ENCODE measurements around the gene RUVBL2. TPM values are rescaled to one million over a fixed set of nuclear protein-coding genes. Genes with fewer than 3 reads are reported as not detected.

The RUVBL2 gene
- total RNA-seq, 1 donor from 2014 or later, result 80.6 TPM

GRCh38 chr19:49059053-49059452 is 65.4 kb downstream of the RUVBL2 start:
- no peak for DNase-seq (ENCODE audit: low spot score)
- peaks cover 23% of the 10 kb centered on the region for H3K27me3 Mint-ChIP-seq (ENCODE audit: unreplicated experiment)
- TF ChIP-seq CTCF (IDR thresholded peaks at IDR 0.05; ENCODE audit: unreplicated experiment), result no peak
- no peak overlapping the region for H3K27ac Mint-ChIP-seq (ENCODE audit: unreplicated experiment)
- H3K4me3 Mint-ChIP-seq (ENCODE audit: unreplicated experiment), result peak overlapping the region; percentile 10
- H3K36me3 Mint-ChIP-seq (ENCODE audit: low read depth, unreplicated experiment), result no peaks in the 10 kb centered on the region
- H3K9me3 Mint-ChIP-seq (ENCODE audit: unreplicated experiment), result no peaks in the 10 kb centered on the region
- H3K4me1 Mint-ChIP-seq (ENCODE audit: unreplicated experiment), result peaks cover 8% of the 10 kb centered on the region

GRCh38 chr19:49061000-49061399 is 67.3 kb downstream of the RUVBL2 start:
- Mint-ChIP-seq H3K9me3 (ENCODE audit: unreplicated experiment) (no peaks in the 10 kb centered on the region), H3K36me3 (ENCODE audit: low read depth, unreplicated experiment) (no peaks in the 10 kb centered on the region), H3K4me1 (ENCODE audit: unreplicated experiment) (peaks cover 9% of the 10 kb centered on the region), H3K27me3 (ENCODE audit: unreplicated experiment) (peaks cover 23% of the 10 kb centered on the region), H3K4me3 (ENCODE audit: unreplicated experiment) (no peak overlapping the region), H3K27ac (ENCODE audit: unreplicated experiment) (no peak overlapping the region)
- no peak for TF ChIP-seq CTCF (IDR thresholded peaks at IDR 0.05; ENCODE audit: unreplicated experiment)
- no peak for DNase-seq (ENCODE audit: low spot score)

GRCh38 chr19:49061445-49061844 is 67.8 kb downstream of the RUVBL2 start:
- no peak overlapping the region for H3K4me3 Mint-ChIP-seq (ENCODE audit: unreplicated experiment)
- H3K36me3 Mint-ChIP-seq (ENCODE audit: low read depth, unreplicated experiment), result no peaks in the 10 kb centered on the region
- no peak overlapping the region for H3K27ac Mint-ChIP-seq (ENCODE audit: unreplicated experiment)
- peaks cover 9% of the 10 kb centered on the region for H3K4me1 Mint-ChIP-seq (ENCODE audit: unreplicated experiment)
- H3K27me3 Mint-ChIP-seq (ENCODE audit: unreplicated experiment), result peaks cover 25% of the 10 kb centered on the region
- DNase-seq (ENCODE audit: low spot score), result no peak
- TF ChIP-seq CTCF (IDR thresholded peaks at IDR 0.05; ENCODE audit: unreplicated experiment), result no peak
- no peaks in the 10 kb centered on the region for H3K9me3 Mint-ChIP-seq (ENCODE audit: unreplicated experiment)

- H3K4me1 Mint-ChIP-seq (ENCODE audit: unreplicated experiment), result peaks cover 2% of the 10 kb centered on the region
- H3K36me3 Mint-ChIP-seq (ENCODE audit: low read depth, unreplicated experiment), result peaks cover 2% of the 10 kb centered on the region
- peaks cover 15% of the 10 kb centered on the region for H3K27me3 Mint-ChIP-seq (ENCODE audit: unreplicated experiment)
- DNase-seq (ENCODE audit: low spot score), result no peak
- H3K27ac Mint-ChIP-seq (ENCODE audit: unreplicated experiment), result no peak overlapping the region
- H3K4me3 Mint-ChIP-seq (ENCODE audit: unreplicated experiment), result peak overlapping the region; percentile 47
- no peak for TF ChIP-seq CTCF (IDR thresholded peaks at IDR 0.05; ENCODE audit: unreplicated experiment)
- H3K9me3 Mint-ChIP-seq (ENCODE audit: unreplicated experiment), result no peaks in the 10 kb centered on the region
Observed at GRCh38 chr19:49064029-49064629, 70.4 kb downstream of the RUVBL2 start.

GRCh38 chr19:49064768-49065611 is 71.3 kb downstream of the RUVBL2 start, which contains the start of gene NTF4:
TSS of gene NTF4 (minus strand) at chr19:49064818. CDS start at chr19:49061997, 2,821 bp downstream.
- H3K27ac Mint-ChIP-seq (ENCODE audit: unreplicated experiment), result no peak within 1 kb of the TSS
- peaks cover 8% of the 10 kb centered on the region for H3K36me3 Mint-ChIP-seq (ENCODE audit: low read depth, unreplicated experiment)
- H3K9me3 Mint-ChIP-seq (ENCODE audit: unreplicated experiment), result no peaks in the 10 kb centered on the region
- H3K4me1 Mint-ChIP-seq (ENCODE audit: unreplicated experiment), result peaks cover 2% of the 10 kb centered on the region
- peaks cover 14% of the 10 kb centered on the region for H3K27me3 Mint-ChIP-seq (ENCODE audit: unreplicated experiment)
- TF ChIP-seq CTCF (IDR thresholded peaks at IDR 0.05; ENCODE audit: unreplicated experiment), result no peak
- peak within 1 kb of the TSS; percentile 47 for H3K4me3 Mint-ChIP-seq (ENCODE audit: unreplicated experiment)
- peak; percentile 54 for DNase-seq (ENCODE audit: low spot score)

Data from endothelial cell (in vitro differentiated cells).